ENCODE measurements around the gene NKX2-3. TPM values are rescaled to one million over a fixed set of nuclear protein-coding genes. Genes with fewer than 3 reads are reported as not detected.
A peak's percentile ranks its signal among the peaks of the same experiment; 100 is the strongest.

Gene NKX2-3
- total and polyA plus RNA-seq, 9 of the 15 experiments (the other 6 are each of a cell fraction or from before 2014, with no cell fraction given): not detected

- H3K27ac ChIP-seq (ENCODE audit: extremely low read depth, low read depth, low read length): no peak overlapping the region
- FAIRE-seq (no peak), ATAC-seq (no peak), DNase-seq (ENCODE audit: extremely low read depth in 1 of 4, low spot score in 3 of 4) (no peak)
- peaks cover 0 to 29% of the 10 kb centered on the region in 2 experiments; a peak in 2 of 5 replicates for H3K4me1 ChIP-seq (replicated peaks in 1 of 2; ENCODE audit: control insufficient read depth in 2 of 2, insufficient read depth in 2 of 2, low read length in 2 of 2)
- WGBS (ENCODE audit: insufficient coverage, low coverage, missing lambda C conversion rate): under 1% methylated on average over 9 of the region's 10 CpGs
- H2AFZ ChIP-seq (ENCODE audit: low read depth, low read length): no peak overlapping the region
- 0 out of 2 replicates have a peak, but pooled peaks have one; percentile 5 for TF ChIP-seq RNF2 (IDR thresholded peaks at IDR 0.05)
- no peak for TF ChIP-seq TEAD1 (CRISPR knock-in tag; IDR thresholded peaks at IDR 0.05)
- TF ChIP-seq HDAC3 (IDR thresholded peaks at IDR 0.05; ENCODE audit: borderline replicate concordance, partially characterized antibody): no peak
- peak; percentile 97 for TF ChIP-seq CBX2 (IDR thresholded peaks at IDR 0.05; ENCODE audit: insufficient read depth, low read length, poor library complexity, severe bottlenecking)
- peak; percentile 96 for TF ChIP-seq CBX8 (IDR thresholded peaks at IDR 0.05; ENCODE audit: borderline replicate concordance, extremely low read depth, low read depth, low read length, poor library complexity, severe bottlenecking)
- no peak for TF ChIP-seq ZNF280A (IDR thresholded peaks at IDR 0.05; ENCODE audit: low read depth, partially characterized antibody)
- H3K4me2 ChIP-seq (ENCODE audit: insufficient read depth, low read length): no peak overlapping the region
- H3K9ac ChIP-seq (ENCODE audit: insufficient read depth in 1 of 2, low read depth in 2 of 2, low read length in 2 of 2): no peak overlapping the region
- 0 out of 2 replicates have a peak, but pooled peaks cover 3% of the 10 kb centered on the region for H4K20me1 ChIP-seq (replicated peaks; ENCODE audit: control insufficient read depth, insufficient read depth, low read length)
- in situ Hi-C loops (cut with MboI) (no loop called here), intact Hi-C loops (cut with micrococcal nuclease) (no loop called here)
- no peaks in the 10 kb centered on the region for H3K36me3 ChIP-seq (ENCODE audit: control insufficient read depth, insufficient read depth, low read length)
- H3K27me3 ChIP-seq (ENCODE audit: control insufficient read depth in 2 of 2, insufficient read depth in 2 of 2, low read length in 2 of 2): peaks cover 24 to 61% of the 10 kb centered on the region in 2 experiments; a peak in 4 of 5 replicates
- H3K9me1 ChIP-seq (ENCODE audit: control insufficient read depth, insufficient read depth, low read length): no peaks in the 10 kb centered on the region
- ChIA-PET CTCF (ENCODE audit: low intra/inter-chr PET ratio) (no interaction called here), POLR2A (no interaction called here)
- BruUV-seq (replicated peaks): no TSS peak
- H3K9me3 ChIP-seq (replicated peaks; ENCODE audit: control insufficient read depth, insufficient read depth, low read depth, low read length): no peaks in the 10 kb centered on the region; the same call in 1 of the 2 replicates
- H3K4me3 ChIP-seq: no peak overlapping the region
- H3K79me2 ChIP-seq (ENCODE audit: control insufficient read depth, insufficient read depth, low read length): no peaks in the 10 kb centered on the region
Observed at GRCh38 chr10:99528494-99529441, 4.0 kb upstream of the NKX2-3 start.
